GM12872 (cell line): ENCODE measurements around the gene IL1B.

Experiments used
- TF ChIP-seq, protein P1 (sequence below): IDR thresholded peaks from 3 replicates; pipeline ENCODE4 v1.5.1; 2011; ENCODE audit warnings: low read depth, mild to moderate bottlenecking, low read length, moderate library complexity; ENCODE audit not compliant: insufficient read depth

IL1B gene

DNA sequence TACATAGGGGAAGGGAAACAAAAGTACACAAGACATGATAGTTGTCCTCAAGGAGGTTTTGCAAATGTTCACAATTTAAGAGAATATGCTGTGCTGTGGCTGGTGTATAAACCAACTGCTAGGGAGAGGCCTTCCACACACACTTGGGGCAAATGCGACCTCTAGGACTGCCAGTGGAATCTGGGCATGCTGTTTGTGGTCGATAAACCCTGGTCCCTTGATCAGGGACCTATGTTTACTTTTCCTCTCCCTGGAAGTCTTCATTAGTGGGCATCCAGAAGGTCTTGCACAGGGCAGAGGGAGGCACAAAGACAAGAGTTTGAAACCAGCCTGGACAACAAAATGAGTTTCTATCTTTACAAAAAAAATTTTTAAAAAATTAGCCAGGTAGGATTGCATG is 7.3 kb upstream of the IL1B start:
- TF ChIP-seq, protein P1, sequence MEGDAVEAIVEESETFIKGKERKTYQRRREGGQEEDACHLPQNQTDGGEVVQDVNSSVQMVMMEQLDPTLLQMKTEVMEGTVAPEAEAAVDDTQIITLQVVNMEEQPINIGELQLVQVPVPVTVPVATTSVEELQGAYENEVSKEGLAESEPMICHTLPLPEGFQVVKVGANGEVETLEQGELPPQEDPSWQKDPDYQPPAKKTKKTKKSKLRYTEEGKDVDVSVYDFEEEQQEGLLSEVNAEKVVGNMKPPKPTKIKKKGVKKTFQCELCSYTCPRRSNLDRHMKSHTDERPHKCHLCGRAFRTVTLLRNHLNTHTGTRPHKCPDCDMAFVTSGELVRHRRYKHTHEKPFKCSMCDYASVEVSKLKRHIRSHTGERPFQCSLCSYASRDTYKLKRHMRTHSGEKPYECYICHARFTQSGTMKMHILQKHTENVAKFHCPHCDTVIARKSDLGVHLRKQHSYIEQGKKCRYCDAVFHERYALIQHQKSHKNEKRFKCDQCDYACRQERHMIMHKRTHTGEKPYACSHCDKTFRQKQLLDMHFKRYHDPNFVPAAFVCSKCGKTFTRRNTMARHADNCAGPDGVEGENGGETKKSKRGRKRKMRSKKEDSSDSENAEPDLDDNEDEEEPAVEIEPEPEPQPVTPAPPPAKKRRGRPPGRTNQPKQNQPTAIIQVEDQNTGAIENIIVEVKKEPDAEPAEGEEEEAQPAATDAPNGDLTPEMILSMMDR, result no peak

DNA sequence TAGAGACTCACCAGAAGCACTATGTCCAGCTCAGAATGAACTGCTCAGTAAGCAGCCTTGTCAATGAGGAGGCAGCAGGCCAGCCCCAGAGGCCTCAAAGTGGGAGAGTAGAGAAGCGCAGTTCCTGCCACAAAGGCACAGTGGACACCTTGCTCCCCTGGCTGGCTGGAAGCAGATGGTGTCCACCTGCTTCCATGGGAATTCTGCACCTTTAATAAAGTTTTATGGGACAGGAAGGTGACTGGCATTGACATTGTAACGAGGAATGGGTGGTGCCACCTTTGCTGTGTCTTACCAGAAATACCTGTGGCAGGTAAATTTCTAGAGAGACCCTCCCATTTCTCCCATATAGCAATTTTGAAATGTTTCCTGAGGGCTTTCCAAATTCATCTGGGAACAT is 6.7 kb upstream of the IL1B start:
- TF ChIP-seq, protein P1, result no peak

GRCh38 chr2:112841295-112842044 is 4.9 kb upstream of the IL1B start:
- TF ChIP-seq, protein P1, result no peak

GRCh38 chr2:112840068-112840445 is 3.5 kb upstream of the IL1B start:
- TF ChIP-seq, protein P1, result no peak

- TF ChIP-seq, protein P1, result no peak
Measured at GRCh38 chr2:112839407-112840067, 3.0 kb upstream of the IL1B start.

- TF ChIP-seq, protein P1, result no peak
Measured at GRCh38 chr2:112836163-112836560, 417 bp downstream of the IL1B start.

GRCh38 chr2:112835536-112836162 is 930 bp downstream of the IL1B start:
- TF ChIP-seq, protein P1, result no peak
